Vagina (tissue), 2 donors: ENCODE data around the gene ACSM5. TPM values are rescaled to one million over a fixed set of nuclear protein-coding genes. Genes with fewer than 3 reads are reported as not detected.

ENCODE experiments used
- DNase-seq, 2 donors: peaks; one replicate each; pipeline ENCODE4 v3.0.0-alpha.2; 2017; ENCODE audit errors: extremely low spot score in 2 of 2
- H3K27ac ChIP-seq: fragments of 200-600 bp; sonication (generic); one replicate; pipeline ENCODE4 v1.5.1; 2019
- H3K27me3 ChIP-seq: fragments of 200-600 bp; sonication (generic); one replicate; pipeline ENCODE4 v1.5.1; 2019
- H3K36me3 ChIP-seq, 2 donors: fragments of 200-600 bp; sonication (generic); one replicate each; pipeline ENCODE4 v1.5.1; 2017 to 2019
- H3K4me1 ChIP-seq: fragments of 200-600 bp; sonication (generic); one replicate; pipeline ENCODE4 v1.5.1; 2019
- H3K4me3 ChIP-seq, 2 donors: fragments of 200-600 bp; sonication (generic); 1 replicate in 1 of 2; 2 replicates in 1 of 2; pipeline ENCODE4 v1.5.1; 2016 to 2019
- H3K9me3 ChIP-seq: fragments of 200-600 bp; sonication (generic); one replicate; pipeline ENCODE4 v1.5.1; 2019
- CTCF ChIP-seq, 3 experiments: fragments of 450-650 bp in 2 of 3; fragments of 200-600 bp in 1 of 3; sonication (generic) in 1 of 3; IDR thresholded peaks; one replicate each; pipeline ENCODE4 v1.5.1; 2017 to 2019; ENCODE audit warnings: antibody characterized with exemption in 3 of 3, mild to moderate bottlenecking in 2 of 3, moderate library complexity in 2 of 3
- POLR2A ChIP-seq, 2 donors: fragments of 450-650 bp; IDR thresholded peaks; one replicate each; pipeline ENCODE4 v1.6.1; 2017; ENCODE audit warnings: antibody characterized with exemption in 2 of 2, mild to moderate bottlenecking in 2 of 2, moderate library complexity in 2 of 2
- POLR2AphosphoS5 ChIP-seq, 2 donors: sonication (generic); formaldehyde crosslinking; IDR thresholded peaks; one replicate each; pipeline ENCODE4 v1.9.0; 2017; ENCODE audit warnings: antibody characterized with exemption in 2 of 2, mild to moderate bottlenecking in 2 of 2, low read depth in 1 of 2; ENCODE audit not compliant: insufficient read depth in 1 of 2
- intact Hi-C: fragments of 100-400 bp; cut with DNase I; formaldehyde crosslinking; loops from one replicate; pipeline ENCODE4 v1.15.1; 2023
- total RNA-seq: library from RNA; depleted of rRNA; stranded (reverse); fragments of >200 nt; gene quantifications from one replicate; pipeline ENCODE4 v1.2.3, GENCODE V29; 2016

Gene ACSM5
- total RNA-seq, 1 donor from 2014 or later = 2.9 TPM

DNA sequence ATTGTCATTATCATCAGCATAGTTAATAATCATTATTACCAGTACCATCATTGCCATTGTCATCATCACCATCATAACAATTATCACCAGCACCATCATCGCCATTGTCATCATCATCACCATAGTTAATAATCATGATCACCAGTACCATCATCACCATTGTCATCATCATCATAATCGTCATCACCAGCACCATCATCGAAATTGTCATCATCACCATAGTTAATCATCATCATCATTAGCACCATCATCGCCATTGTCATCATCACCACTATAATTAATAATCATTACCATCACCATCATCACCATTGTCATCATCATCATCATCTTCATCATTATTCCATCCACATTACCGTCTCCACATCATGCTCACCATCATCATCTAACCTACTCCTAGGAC lies 18.3 kb upstream of the ACSM5 start:
- no peaks in the 10 kb centered on the region for H3K27me3 ChIP-seq
- intact Hi-C loops = no loop called here
- no peaks in the 10 kb centered on the region for H3K9me3 ChIP-seq
- no peaks in the 10 kb centered on the region for H3K36me3 ChIP-seq
- no peak overlapping the region for H3K4me3 ChIP-seq
- no peak for TF ChIP-seq CTCF (IDR thresholded peaks at IDR 0.05)
- no peak for TF ChIP-seq POLR2AphosphoS5 (IDR thresholded peaks at IDR 0.05; ENCODE audit: insufficient read depth in 1 of 2, low read depth in 1 of 2)
- no peak for TF ChIP-seq POLR2A (IDR thresholded peaks at IDR 0.05)
- no peak for DNase-seq
- H3K27ac ChIP-seq = no peak overlapping the region
- peaks cover 15% of the 10 kb centered on the region for H3K4me1 ChIP-seq

DNA sequence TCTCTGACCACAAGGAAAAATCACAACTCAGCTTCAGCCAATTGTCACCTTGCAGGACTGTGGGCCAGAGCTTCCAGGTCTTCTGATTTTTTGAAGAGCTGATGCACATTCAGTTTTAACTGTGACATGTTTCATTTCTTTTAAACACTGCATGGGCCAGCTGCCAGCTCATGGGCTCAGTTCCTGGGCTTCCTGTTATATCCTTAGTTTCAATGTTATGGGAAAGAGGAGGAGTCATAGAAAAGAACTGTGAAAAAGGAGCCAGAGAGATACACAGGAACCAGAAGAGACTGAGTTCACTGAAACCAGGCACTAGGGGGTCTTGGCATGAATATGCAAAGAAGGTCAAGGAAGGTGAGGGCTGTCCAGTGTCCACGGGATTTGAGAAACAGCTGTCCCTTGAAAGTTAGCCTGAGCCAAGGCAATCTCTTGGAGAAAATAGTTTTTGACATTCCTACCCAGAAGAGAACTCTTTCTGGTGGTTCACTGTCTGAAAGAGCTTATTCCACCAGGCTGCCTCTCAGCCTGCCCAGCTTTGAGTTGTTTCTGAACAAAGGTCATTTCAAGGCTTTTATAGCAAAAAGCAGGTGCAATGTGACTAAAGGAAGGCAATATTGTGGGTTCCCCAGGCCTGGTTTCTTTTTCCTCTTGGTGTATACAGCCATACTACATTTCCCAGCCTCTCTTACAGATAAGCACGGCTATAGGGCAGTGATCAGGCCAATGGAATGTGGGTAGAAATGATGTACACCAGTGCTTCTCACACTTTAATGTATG lies 15.3 kb upstream of the ACSM5 start:
- peak overlapping the region; percentile 20 for H3K27ac ChIP-seq
- H3K4me3 ChIP-seq = no peak overlapping the region
- DNase-seq = no peak
- H3K9me3 ChIP-seq = no peaks in the 10 kb centered on the region
- intact Hi-C loops = no loop called here
- TF ChIP-seq POLR2AphosphoS5 (IDR thresholded peaks at IDR 0.05; ENCODE audit: insufficient read depth in 1 of 2, low read depth in 1 of 2) (no peak), CTCF (IDR thresholded peaks at IDR 0.05) (no peak), POLR2A (IDR thresholded peaks at IDR 0.05) (no peak)
- no peaks in the 10 kb centered on the region for H3K36me3 ChIP-seq
- no peaks in the 10 kb centered on the region for H3K27me3 ChIP-seq
- H3K4me1 ChIP-seq = peaks cover 12% of the 10 kb centered on the region

DNA sequence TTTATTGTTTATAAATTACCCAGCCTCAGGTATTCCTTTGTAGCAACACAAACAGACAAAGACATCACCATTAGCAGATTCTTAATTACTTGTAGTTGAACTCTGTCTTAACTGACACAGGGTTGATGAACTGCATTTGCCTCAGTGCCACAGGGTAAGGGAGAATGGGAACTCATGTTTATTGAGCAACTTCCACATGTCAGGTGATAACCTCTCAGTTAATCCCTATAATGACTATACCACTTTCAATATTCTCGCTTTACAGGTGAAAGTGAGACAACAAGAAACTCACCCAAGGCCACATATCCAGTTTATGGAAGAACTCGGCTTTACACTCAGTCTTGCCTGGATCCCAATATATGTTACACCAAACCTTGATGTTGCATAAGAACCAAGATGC lies 13.4 kb upstream of the ACSM5 start:
- Histone ChIP-seq H3K27me3 (no peaks in the 10 kb centered on the region), H3K9me3 (no peaks in the 10 kb centered on the region), H3K4me1 (peaks cover 12% of the 10 kb centered on the region), H3K36me3 (no peaks in the 10 kb centered on the region), H3K4me3 (no peak overlapping the region), H3K27ac (no peak overlapping the region)
- no peak for TF ChIP-seq CTCF (IDR thresholded peaks at IDR 0.05)
- TF ChIP-seq POLR2A (IDR thresholded peaks at IDR 0.05) = no peak
- TF ChIP-seq POLR2AphosphoS5 (IDR thresholded peaks at IDR 0.05; ENCODE audit: insufficient read depth in 1 of 2, low read depth in 1 of 2) = no peak
- intact Hi-C loops = no loop called here
- DNase-seq = no peak

DNA sequence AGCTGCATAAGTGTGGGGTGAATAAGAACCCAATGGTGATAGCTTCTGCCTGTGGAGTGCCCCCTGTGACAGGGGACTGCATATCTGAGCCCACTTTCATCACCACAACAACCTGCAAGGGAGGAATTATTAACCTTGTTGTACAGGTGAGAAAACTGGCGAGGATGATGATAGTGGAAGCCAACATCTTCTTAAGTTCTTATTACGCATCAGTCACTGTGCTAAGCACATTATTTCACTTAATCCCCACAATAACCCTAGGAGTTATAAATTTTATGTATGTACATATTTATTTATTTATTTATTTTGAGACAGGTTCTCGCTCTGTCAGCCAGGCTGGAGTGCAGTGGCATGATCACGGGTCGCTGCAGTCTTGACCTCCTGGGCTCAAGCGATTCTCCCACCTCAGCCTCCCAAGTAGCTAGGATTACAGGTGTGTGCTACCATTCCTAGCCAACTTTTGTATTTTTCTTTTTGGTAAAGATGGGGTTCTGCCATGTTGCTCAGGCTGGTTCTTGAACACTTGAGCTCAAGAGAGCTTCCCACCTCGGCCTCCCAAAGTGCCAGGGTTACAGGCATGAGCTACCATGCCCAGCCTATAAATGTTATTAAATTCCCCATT lies 12.4 kb upstream of the ACSM5 start:
- no peak overlapping the region for H3K27ac ChIP-seq
- TF ChIP-seq POLR2AphosphoS5 (IDR thresholded peaks at IDR 0.05; ENCODE audit: insufficient read depth in 1 of 2, low read depth in 1 of 2) (no peak), CTCF (IDR thresholded peaks at IDR 0.05) (no peak), POLR2A (IDR thresholded peaks at IDR 0.05) (no peak)

More for the DNA sequence above, 12.4 kb upstream of the ACSM5 start:
- H3K27me3 ChIP-seq = no peaks in the 10 kb centered on the region
- no peak overlapping the region for H3K4me3 ChIP-seq
- no peaks in the 10 kb centered on the region for H3K9me3 ChIP-seq
- H3K4me1 ChIP-seq = peaks cover 12% of the 10 kb centered on the region
- H3K36me3 ChIP-seq = no peaks in the 10 kb centered on the region
- no peak for DNase-seq
- intact Hi-C loops = no loop called here
